Measurements from ENCODE around the gene NAPA. TPM values are rescaled to one million over a fixed set of nuclear protein-coding genes. Genes with fewer than 3 reads are reported as not detected.

NAPA gene
- polyA plus RNA-seq, 1 donor from 2014 or later = 95.3 TPM

DNA sequence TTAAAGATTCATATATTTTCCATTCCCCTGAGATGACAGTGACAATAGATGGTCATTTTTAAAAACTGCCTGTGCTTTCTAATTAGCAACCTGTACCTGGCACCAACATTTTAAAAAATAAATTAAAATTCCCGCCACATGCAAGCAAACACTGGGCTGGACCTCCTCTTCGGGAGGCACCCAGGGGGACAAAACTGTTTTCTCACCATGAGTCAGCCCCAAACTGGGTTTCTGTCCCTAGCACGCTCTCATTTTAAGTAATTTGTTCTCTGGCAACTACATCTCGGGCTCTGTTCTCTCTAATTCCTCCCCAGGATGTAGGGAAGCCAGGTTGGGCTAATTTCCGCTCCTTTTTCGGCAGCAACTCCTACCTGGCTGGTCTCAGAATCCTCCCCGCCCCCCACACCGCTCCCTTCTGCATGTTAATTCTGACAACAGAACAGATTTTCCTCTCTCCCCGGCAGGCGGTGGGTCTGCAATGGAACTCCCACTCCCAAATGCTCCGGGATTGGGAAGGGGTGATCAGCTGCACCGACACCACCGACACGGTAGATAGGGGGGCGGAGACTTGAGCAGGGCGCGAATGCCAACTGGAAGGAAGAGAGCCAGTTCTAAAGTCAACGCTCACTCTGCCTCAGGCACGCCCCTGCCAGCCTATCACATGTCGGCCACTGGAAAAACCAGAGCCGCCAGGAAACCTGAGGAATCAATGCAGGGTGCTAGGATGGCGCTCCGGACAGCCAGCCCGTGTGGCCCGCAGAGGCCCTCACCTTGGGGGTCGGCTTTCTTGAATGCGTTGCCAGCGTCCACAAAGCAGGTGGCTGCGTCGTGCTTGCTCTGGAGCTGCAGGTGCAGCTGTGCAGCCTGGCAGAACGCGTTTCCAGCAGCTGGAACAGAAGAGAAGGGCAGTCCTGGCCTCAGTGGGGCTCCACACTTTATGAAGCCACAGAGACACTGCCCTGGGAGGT is 14.7 kb downstream of the NAPA start:
- Mint-ChIP-seq H3K36me3 (peaks cover 2% of the 10 kb centered on the region), H3K4me3 (no peak overlapping the region), H3K27ac (no peak overlapping the region), H3K4me1 (peaks cover 0 to 2% (median 0%) of the 10 kb centered on the region in 3 donors), H3K9me3 (no peaks in the 10 kb centered on the region), H3K27me3 (no peaks in the 10 kb centered on the region)

DNA sequence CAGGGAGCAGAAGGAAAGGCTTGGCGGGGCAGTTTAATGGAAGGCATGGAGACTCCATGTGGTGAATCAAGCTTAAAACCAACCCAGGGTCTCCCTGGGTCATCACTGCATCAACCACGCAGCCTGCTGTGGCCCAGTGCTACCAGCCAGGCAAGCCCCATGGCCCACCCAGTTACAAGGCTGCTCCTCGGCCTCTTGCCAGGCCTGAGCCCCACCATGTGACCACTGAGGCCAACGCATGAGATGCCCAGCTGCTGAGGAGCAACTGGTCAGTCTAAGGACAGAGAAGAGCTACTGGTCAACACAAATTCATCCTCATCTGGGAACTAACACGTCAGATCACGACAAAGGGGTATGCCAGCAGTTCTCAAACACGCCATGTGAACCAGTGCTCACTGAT is 15.5 kb downstream of the NAPA start:
- no peak overlapping the region for H3K4me3 Mint-ChIP-seq
- no peaks in the 10 kb centered on the region for H3K27me3 Mint-ChIP-seq
- no peaks in the 10 kb centered on the region for H3K9me3 Mint-ChIP-seq
- H3K4me1 Mint-ChIP-seq = no peaks in the 10 kb centered on the region
- peaks cover 2% of the 10 kb centered on the region for H3K36me3 Mint-ChIP-seq
- peak overlapping the region in 1 of 3 donors; percentile 76 for H3K27ac Mint-ChIP-seq

DNA sequence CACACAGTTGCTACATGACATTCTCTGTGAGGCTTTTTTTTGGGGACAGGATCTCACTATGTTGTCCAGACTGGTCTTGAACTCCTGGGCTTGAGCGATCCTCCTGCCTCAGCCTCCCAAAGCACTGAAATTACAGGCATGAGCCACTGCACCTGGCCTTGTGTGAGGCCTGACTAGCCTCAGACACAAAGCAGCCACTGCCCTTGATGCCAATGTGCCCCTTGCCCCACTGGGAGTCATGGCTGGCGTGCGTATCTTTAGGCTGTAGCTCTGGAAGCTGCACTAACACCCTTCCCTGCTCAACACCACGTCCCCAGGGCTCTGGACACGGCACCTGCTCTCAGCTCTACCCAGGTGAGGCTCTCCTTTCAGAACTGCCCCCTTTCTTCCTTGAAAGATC is 16.3 kb downstream of the NAPA start:
- peak overlapping the region in 2 of 3 donors; percentile 22 to 76 for H3K27ac Mint-ChIP-seq

DNA sequence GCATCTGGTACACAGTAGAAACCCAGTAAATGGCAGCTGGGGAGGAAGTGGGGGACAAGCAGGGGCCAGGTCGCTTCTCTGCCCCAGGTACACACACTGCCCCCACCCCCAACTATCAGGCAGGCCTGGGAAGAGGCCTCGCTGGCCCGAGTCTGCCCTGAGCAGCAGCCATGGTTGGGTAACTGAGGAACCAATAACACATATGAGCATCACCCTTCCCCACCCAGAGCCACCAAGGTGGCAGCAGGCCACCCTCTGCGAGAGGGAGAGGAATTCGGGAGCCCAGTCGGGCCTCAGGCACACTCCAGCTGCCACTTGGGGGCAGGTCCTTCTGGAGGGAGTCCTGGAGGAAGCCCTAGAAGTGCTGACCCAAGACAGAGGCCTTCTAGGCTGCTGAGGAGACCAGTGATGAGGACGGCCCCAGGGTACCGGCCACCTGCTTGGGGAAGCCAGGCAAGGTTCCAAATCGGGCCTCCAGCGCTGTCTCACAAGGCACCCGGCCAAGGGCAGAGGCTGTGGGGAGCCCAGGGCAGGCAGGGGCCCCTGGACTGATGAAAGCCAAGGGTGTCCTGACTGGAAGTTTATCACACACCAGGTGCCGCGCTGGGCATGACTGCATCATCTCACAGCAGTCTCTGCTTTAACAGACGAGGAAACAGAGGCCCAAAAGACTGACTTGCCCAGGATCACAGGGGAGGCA is 16.9 kb downstream of the NAPA start:
- H3K27ac Mint-ChIP-seq = no peak overlapping the region
- H3K36me3 Mint-ChIP-seq = peaks cover 4% of the 10 kb centered on the region
- no peak overlapping the region for H3K4me3 Mint-ChIP-seq
- H3K4me1 Mint-ChIP-seq = no peaks in the 10 kb centered on the region
- H3K27me3 Mint-ChIP-seq = no peaks in the 10 kb centered on the region
- no peaks in the 10 kb centered on the region for H3K9me3 Mint-ChIP-seq

More for the DNA sequence above, 16.3 kb downstream of the NAPA start:
- Mint-ChIP-seq H3K4me3 (no peak overlapping the region), H3K36me3 (peaks cover 3% of the 10 kb centered on the region), H3K9me3 (no peaks in the 10 kb centered on the region), H3K27me3 (no peaks in the 10 kb centered on the region), H3K4me1 (no peaks in the 10 kb centered on the region)

DNA sequence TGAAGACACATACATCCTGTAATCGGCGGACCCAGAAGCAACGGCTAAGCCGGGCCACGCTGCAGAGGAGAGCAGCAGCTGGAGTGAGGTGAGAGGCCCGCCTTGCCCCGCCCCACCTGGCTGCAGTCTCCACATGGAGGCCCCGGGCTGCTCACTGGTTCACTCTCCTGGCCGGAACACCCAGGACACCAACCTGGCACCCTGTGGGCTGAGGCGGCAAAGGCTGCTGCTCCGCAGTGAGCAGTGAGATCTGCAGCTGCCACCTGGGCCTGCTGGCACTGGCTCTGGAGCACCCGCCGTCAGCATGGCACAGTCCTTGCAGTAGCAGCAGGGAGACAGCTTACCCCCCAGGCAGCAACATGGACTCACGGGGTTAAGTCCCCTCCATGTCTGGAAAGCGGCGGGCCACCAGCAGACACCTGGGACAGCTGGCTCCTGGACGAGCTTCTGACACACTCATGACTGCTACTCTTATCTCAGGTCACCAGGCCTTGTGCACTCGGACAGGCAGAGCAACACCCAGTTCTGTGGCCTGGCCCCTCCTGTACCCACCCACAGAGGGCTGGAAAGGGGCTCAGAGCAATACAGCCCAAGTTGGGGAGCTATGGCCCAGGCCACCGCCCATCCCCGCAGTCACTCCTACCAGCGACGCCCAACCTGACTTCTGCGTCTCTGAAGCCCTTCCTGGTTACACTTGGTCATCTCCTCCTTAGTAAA is 17.7 kb downstream of the NAPA start:
- Mint-ChIP-seq H3K27ac (peak overlapping the region in 1 of 3 donors; percentile 21), H3K27me3 (no peaks in the 10 kb centered on the region), H3K4me1 (no peaks in the 10 kb centered on the region), H3K9me3 (no peaks in the 10 kb centered on the region), H3K36me3 (peaks cover 4% of the 10 kb centered on the region), H3K4me3 (no peak overlapping the region)

DNA sequence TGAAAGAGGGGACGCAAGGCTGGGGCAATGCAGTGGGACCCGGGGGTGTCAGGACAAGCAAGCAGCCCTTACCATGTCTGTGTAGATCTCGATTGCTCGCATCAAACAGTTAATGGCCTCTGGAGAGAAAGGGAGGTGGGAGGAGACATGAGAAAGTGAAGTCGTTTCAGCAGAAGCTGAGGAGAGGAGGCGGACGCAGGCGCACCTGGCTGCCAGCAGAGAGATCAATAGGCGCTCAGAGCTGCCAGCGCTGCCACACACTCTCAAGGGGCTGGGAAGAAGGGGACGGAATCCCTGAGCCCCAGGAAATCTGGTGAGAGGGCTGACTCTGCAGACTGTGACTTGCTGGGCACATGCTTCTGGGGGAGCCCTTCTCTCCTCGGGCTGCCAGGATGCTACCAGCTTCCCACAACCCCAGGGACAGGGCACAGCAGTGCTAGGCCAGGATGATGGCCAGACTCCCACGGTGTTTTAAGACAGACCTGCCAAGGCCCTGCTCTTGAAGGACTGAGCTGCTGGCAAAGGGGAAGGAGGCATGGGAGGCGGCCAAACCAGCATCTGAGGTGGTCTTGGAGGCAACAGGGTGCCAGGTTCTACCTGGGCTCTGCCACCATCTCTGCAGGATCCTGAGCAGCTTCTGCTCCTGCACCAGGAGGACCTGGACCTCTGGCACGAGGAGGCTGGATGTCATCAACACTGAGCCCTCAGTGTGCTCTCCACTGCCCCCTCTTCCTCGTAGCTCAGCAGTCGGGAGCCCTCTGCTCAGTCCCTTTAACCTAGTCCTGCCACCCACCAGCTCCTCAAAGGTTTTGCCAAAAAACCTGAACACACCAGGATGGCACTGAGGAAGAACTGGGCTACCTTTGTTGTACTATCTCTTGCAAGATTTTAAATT is 19.1 kb downstream of the NAPA start:
- Mint-ChIP-seq H3K36me3 (peaks cover 4% of the 10 kb centered on the region), H3K27ac (peak overlapping the region in 1 of 3 donors; percentile 68), H3K27me3 (no peaks in the 10 kb centered on the region), H3K4me3 (peak overlapping the region in 1 of 4 donors; percentile 23), H3K9me3 (no peaks in the 10 kb centered on the region), H3K4me1 (no peaks in the 10 kb centered on the region)

DNA sequence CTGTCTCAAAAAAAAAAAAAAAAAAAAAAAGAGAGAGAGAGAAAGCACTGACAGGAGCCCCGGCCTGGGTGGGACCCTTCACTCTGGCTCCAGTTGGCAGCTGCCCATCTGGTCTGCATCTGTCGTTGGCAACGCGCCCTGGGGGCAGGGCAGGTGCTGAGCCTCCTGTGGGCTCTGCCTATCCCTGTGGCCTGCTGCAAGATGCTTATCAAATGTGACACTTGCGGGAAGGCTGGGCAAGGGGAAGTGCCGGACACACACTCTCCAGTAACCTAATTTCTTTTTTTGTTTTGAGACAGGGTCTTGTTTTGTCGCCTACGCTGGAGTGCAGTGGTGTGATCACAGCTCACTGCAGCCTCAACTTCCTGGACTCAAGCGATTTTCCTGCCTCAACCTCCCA is 20.1 kb downstream of the NAPA start:
- peaks cover 5% of the 10 kb centered on the region for H3K36me3 Mint-ChIP-seq
- H3K9me3 Mint-ChIP-seq = no peaks in the 10 kb centered on the region
- no peak overlapping the region for H3K4me3 Mint-ChIP-seq
- H3K4me1 Mint-ChIP-seq = peaks cover 0 to 2% (median 0%) of the 10 kb centered on the region in 3 donors
- no peaks in the 10 kb centered on the region for H3K27me3 Mint-ChIP-seq
- no peak overlapping the region for H3K27ac Mint-ChIP-seq

DNA sequence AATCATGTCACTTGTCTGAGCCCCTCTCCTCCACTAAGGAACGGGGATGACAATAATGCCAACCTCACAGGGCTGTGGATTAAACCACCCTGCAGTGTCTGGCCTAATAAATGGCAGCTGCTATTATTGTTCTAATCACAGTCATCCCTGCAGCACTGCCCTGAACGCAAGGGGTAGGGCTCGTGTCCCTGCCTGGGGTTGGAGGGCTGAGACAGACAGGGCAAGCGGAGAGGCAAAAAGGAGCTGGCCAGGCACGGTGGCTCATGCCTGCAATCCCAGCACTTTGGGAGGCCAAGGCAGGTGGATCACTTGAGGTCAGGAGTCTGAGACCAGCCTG is 20.7 kb downstream of the NAPA start:
- peaks cover 0 to 2% (median 0%) of the 10 kb centered on the region in 3 donors for H3K4me1 Mint-ChIP-seq
- peaks cover 6% of the 10 kb centered on the region for H3K36me3 Mint-ChIP-seq
- H3K27ac Mint-ChIP-seq = peak overlapping the region in 1 of 3 donors; percentile 71
- no peak overlapping the region for H3K4me3 Mint-ChIP-seq
- H3K27me3 Mint-ChIP-seq = no peaks in the 10 kb centered on the region
- no peaks in the 10 kb centered on the region for H3K9me3 Mint-ChIP-seq

DNA sequence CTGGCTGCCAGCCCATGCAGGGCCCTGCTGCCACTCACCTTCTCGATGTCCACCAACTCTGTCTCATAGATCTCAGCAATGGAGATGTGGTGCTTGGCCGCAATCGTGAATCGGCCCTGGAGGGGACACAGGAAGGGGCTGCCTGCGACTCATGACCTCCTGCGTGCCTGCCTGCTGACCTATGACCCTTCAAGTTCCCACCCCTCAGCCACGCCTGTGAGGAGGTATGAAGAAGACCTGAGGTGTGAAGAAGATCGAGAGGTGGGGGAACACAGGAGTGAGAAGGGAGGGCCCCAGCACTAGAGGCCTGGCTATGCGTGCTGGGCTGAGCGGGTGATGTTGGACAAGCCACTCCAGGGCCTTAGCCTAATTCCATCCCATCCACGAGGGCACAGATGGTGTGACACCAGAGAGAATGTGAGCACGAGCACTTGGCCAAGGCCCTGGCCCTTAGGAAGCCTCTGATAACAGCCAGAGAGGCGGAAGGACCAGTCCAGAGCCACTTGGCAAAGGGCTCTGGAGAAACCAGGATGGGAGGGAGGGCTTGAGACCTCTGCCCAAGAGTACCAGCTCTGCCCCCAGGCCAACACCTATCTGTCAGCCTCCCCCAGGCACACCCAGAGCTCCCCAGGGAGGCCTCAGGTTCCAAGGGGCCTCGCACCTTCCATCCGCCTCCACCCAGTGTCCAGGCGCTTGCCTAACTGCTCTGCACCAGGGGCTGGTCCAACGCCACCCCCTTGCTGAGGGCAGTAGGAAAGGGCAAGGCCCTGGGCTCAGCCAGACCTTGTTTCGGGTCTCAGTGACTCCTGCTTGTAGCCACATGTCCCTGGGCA is 21.3 kb downstream of the NAPA start:
- H3K27me3 Mint-ChIP-seq = no peaks in the 10 kb centered on the region
- peak overlapping the region in 1 of 4 donors; percentile 11 for H3K4me3 Mint-ChIP-seq
- no peaks in the 10 kb centered on the region for H3K9me3 Mint-ChIP-seq
- H3K4me1 Mint-ChIP-seq = peaks cover 0 to 2% (median 0%) of the 10 kb centered on the region in 3 donors
- peaks cover 6% of the 10 kb centered on the region for H3K36me3 Mint-ChIP-seq
- peak overlapping the region in 1 of 3 donors; percentile 71 for H3K27ac Mint-ChIP-seq

DNA sequence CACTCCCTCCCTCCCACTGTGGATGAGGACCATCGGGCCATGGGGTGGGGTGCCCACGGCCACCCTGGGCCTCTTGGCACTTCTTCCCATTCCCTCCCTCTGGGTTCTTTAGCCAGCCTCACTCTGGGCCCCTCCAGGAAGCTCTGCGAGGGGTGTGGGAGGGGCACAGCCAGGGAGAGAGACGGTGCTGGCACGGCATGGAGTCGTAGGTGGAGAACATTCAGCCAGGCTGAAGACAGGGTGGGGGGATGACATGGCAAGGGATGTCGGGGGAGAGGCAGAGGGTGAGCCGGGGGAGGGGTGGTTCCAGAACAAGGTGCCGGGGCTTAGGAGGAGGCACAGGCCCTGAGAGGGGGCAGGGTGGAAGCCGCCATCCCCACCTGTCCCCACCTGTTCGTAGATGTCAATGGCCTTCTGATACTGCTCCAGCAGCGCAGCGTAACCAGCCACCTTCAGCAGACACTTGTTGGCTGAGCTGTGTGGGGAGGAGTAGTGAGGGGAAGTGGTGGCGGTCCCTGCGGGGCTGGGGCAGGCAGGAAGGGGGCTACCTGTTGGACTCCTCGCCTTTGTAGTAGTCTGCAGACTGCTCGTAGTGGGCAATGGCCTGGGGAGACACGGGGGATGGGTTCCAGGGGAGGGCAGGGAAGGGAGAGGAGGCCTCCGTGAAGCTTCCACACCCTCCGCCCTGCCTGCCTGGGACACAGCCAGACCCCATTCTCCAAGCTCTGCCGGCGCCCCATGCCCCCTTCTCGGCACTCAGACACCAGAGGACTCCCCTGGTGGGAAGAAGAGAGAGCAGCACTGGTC is 22.1 kb downstream of the NAPA start:
- Mint-ChIP-seq H3K9me3 (no peaks in the 10 kb centered on the region), H3K27me3 (no peaks in the 10 kb centered on the region), H3K36me3 (peaks cover 6% of the 10 kb centered on the region), H3K4me1 (peaks cover 0 to 2% (median 0%) of the 10 kb centered on the region in 3 donors), H3K4me3 (peak overlapping the region in 1 of 4 donors; percentile 11), H3K27ac (no peak overlapping the region)

DNA sequence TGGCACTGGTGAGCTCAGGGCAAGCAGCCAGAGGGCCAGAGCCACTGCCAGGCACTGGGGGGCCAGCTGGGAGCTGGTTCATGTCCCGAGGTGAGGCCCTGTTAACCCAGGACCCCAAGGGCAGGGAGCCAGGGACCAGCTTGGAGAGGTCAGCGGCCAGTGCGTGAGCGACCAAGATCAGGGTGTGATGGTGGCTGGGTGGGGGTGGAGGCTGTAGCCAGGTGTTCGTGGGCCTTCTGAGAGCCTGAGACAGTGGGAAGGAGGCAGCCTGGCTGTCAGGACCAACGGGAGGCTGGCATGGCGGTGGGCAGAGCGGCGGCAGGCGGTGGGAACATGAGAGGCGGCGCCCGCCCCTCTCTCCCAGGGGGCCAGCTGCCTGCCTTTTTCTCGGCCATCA is 22.7 kb downstream of the NAPA start:
- peaks cover 0 to 4% (median 3%) of the 10 kb centered on the region in 3 donors for H3K4me1 Mint-ChIP-seq
- H3K4me3 Mint-ChIP-seq = no peak overlapping the region
- H3K27ac Mint-ChIP-seq = peak overlapping the region in 1 of 3 donors; percentile 35
- no peaks in the 10 kb centered on the region for H3K27me3 Mint-ChIP-seq
- H3K36me3 Mint-ChIP-seq = peaks cover 6% of the 10 kb centered on the region
- no peaks in the 10 kb centered on the region for H3K9me3 Mint-ChIP-seq

DNA sequence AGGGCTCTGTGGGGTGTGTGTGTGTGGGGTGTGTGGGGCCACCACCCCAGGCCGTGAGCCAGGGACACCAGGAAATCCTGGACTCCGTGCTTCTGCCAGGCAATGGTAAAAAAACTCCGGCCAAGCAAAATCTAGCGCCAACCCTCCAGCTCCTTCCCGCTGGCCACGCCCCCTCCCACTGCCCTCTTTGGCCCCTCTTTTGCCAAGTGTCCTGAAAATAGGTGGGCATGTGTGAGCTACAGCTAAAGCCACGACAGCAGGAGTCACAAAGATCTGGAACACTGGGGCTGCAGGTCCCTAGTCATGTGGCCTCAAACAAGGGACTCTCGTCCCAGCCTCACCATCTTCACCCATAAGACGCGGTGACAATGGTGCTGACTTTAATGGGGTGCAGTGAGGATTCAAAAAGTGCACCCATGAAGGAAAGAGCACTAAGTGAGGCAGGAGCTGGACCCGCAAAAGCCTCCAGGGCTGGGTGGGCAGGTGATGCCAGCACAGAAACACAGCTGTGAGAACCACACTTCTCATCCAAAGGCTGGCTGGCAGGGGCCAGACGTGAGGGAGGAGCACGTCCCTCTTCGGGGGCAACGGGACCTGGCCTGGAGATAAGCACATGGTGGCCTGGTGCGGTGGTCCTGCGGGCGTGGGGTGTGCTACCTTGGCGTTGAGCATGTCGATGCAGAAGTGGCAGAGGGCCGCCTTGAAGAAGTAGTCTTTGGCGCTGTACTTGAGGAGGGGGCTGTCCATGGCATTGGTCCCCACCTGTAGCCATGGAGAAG is 23.3 kb downstream of the NAPA start:
- peaks cover under 1 to 9% (median 9%) of the 10 kb centered on the region in 3 donors for H3K4me1 Mint-ChIP-seq
- peaks cover 6% of the 10 kb centered on the region for H3K36me3 Mint-ChIP-seq
- H3K27ac Mint-ChIP-seq = peak overlapping the region in 1 of 3 donors; percentile 35
- no peaks in the 10 kb centered on the region for H3K27me3 Mint-ChIP-seq
- H3K4me3 Mint-ChIP-seq = no peak overlapping the region
- no peaks in the 10 kb centered on the region for H3K9me3 Mint-ChIP-seq

Measured in IgD-negative memory B cell (primary cell).